Mesothelial cell of epicardium (in vitro differentiated cells): Measurements from ENCODE around the gene ZNF365. TPM values are rescaled to one million over a fixed set of nuclear protein-coding genes. Genes with fewer than 3 reads are reported as not detected.
"Not testable (repeated sequence)": the region's sequence is repeated elsewhere in the genome, so short reads cannot be mapped to it uniquely, and the experiment has no call there.

Experiments used
- DNase-seq, 2 experiments: peaks; one replicate each; pipeline ENCODE4 v3.0.0; 2021; ENCODE audit warnings: low spot score in 2 of 2; ENCODE audit not compliant: unreplicated experiment in 2 of 2
- H3K27ac Mint-ChIP-seq: 2 replicates; pipeline ENCODE4 v1.8.0; 2021; ENCODE audit warnings: mixed read lengths
- H3K27me3 Mint-ChIP-seq: 2 replicates; pipeline ENCODE4 v1.8.0; 2021; ENCODE audit warnings: low read depth, mixed read lengths
- H3K36me3 Mint-ChIP-seq: 2 replicates; pipeline ENCODE4 v1.8.0; 2021; ENCODE audit warnings: mixed read lengths
- H3K4me1 Mint-ChIP-seq: 2 replicates; pipeline ENCODE4 v1.8.0; 2021; ENCODE audit warnings: mixed read lengths
- H3K4me3 Mint-ChIP-seq: 2 replicates; pipeline ENCODE4 v1.8.0; 2021; ENCODE audit warnings: mild to moderate bottlenecking, moderate library complexity, mixed read lengths
- H3K9me3 Mint-ChIP-seq: 2 replicates; pipeline ENCODE4 v1.8.0; 2021; ENCODE audit warnings: mixed read lengths
- CTCF ChIP-seq: fragments of 200-600 bp; sonication (generic); IDR thresholded peaks from one replicate; pipeline ENCODE4 v1.5.0; 2021; ENCODE audit warnings: antibody characterized with exemption; ENCODE audit not compliant: unreplicated experiment
- total RNA-seq: library from RNA; stranded (reverse); gene quantifications from 3 replicates; pipeline ENCODE4 v1.2.1, GENCODE V29; 2021

The ZNF365 gene
- total RNA-seq, 1 donor from 2014 or later, result not detected

- TF ChIP-seq CTCF, result no peak
- no peaks in the 10 kb centered on the region for H3K4me1 Mint-ChIP-seq
- peaks cover 9% of the 10 kb centered on the region for H3K9me3 Mint-ChIP-seq
- no peak overlapping the region for H3K4me3 Mint-ChIP-seq
- H3K27me3 Mint-ChIP-seq, result peaks cover 16% of the 10 kb centered on the region
- DNase-seq, result no peak
- no peaks in the 10 kb centered on the region for H3K36me3 Mint-ChIP-seq
- no peak overlapping the region for H3K27ac Mint-ChIP-seq
Observed at GRCh38 chr10:62394556-62395018, 20.4 kb downstream of the ZNF365 start.

GRCh38 chr10:62395892-62396291, 21.7 kb downstream of the ZNF365 start:
- Mint-ChIP-seq H3K27ac (no peak overlapping the region), H3K27me3 (peaks cover 16% of the 10 kb centered on the region), H3K36me3 (no peaks in the 10 kb centered on the region), H3K4me3 (no peak overlapping the region), H3K9me3 (peaks cover 9% of the 10 kb centered on the region), H3K4me1 (no peaks in the 10 kb centered on the region)
- no peak for DNase-seq
- TF ChIP-seq CTCF, result no peak

- DNase-seq, result no peak
- Mint-ChIP-seq H3K27me3 (peaks cover 16% of the 10 kb centered on the region), H3K4me1 (no peaks in the 10 kb centered on the region), H3K27ac (no peak overlapping the region), H3K9me3 (peaks cover 4% of the 10 kb centered on the region), H3K4me3 (no peak overlapping the region), H3K36me3 (no peaks in the 10 kb centered on the region)
- no peak for TF ChIP-seq CTCF
Observed at GRCh38 chr10:62396864-62397263, 22.7 kb downstream of the ZNF365 start.

- Mint-ChIP-seq H3K4me3 (no peak overlapping the region), H3K4me1 (no peaks in the 10 kb centered on the region), H3K36me3 (no peaks in the 10 kb centered on the region), H3K27me3 (peaks cover 23% of the 10 kb centered on the region), H3K27ac (no peak overlapping the region), H3K9me3 (peaks cover 3% of the 10 kb centered on the region)
- TF ChIP-seq CTCF, result no peak
- DNase-seq, result no peak
Observed at GRCh38 chr10:62399211-62399610, 25.0 kb downstream of the ZNF365 start.

GRCh38 chr10:62402508-62402907, 28.3 kb downstream of the ZNF365 start:
- peaks cover 6% of the 10 kb centered on the region for H3K9me3 Mint-ChIP-seq
- H3K27me3 Mint-ChIP-seq, result peaks cover 15% of the 10 kb centered on the region
- TF ChIP-seq CTCF, result no peak
- H3K4me3 Mint-ChIP-seq, result no peak overlapping the region
- DNase-seq, result no peak
- no peaks in the 10 kb centered on the region for H3K4me1 Mint-ChIP-seq
- no peaks in the 10 kb centered on the region for H3K36me3 Mint-ChIP-seq
- no peak overlapping the region for H3K27ac Mint-ChIP-seq

GRCh38 chr10:62410528-62410927, 36.4 kb downstream of the ZNF365 start:
- peaks cover 38% of the 10 kb centered on the region for H3K9me3 Mint-ChIP-seq
- peaks cover 35% of the 10 kb centered on the region for H3K27me3 Mint-ChIP-seq
- H3K4me3 Mint-ChIP-seq, H3K27ac Mint-ChIP-seq, H3K36me3 Mint-ChIP-seq, H3K4me1 Mint-ChIP-seq, DNase-seq: not testable (repeated sequence)

GRCh38 chr10:62410934-62411333, 36.8 kb downstream of the ZNF365 start:
- not testable (repeated sequence) for H3K4me3 Mint-ChIP-seq, H3K36me3 Mint-ChIP-seq, H3K4me1 Mint-ChIP-seq, DNase-seq, H3K27ac Mint-ChIP-seq
- Mint-ChIP-seq H3K27me3 (peaks cover 39% of the 10 kb centered on the region), H3K9me3 (peaks cover 38% of the 10 kb centered on the region)
